Activated CD4-positive, alpha-beta T cell treated with anti-CD3 and anti-CD28 coated beads, Interleukin-2, amount 50 U/mL, for 1 hour (primary cell): Measurements from ENCODE around the gene KPTN.

ENCODE experiments used
- DNase-seq: peaks from one replicate; pipeline ENCODE4 v3.0.0-alpha.2; 2020

KPTN gene

GRCh38 chr19:47508721-47509120 lies 24.7 kb upstream of the KPTN start:
- DNase-seq, result no peak

DNA sequence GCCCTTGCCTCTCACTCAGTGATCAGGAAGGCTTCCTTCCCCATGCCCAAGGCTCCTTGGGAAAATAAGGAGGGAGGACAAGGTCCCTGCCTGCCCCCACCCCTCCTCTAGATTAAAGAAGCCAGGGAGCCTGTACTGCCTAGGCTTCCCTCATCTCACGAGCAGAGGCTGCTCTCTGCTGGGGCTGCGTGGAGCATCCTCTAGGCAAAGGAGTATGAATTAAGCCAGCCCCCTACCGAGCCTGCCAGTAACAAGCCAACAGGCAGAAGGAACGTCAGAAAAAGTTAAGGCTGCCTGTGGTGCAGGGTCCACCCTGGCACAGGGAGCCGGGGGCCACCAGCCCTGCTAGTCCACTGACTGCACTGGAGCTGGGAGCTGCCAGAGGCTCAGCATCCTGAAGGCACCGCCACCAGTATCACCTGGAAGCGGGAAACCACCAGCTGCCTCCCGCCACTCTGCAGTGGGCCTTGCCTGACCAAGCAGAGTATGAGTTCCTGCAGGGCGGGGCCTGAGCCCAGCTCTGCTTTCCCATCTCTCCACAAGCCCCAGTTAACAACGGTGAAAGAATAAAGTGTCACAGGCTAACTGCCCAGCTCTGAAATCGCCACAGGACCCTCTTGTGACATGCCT lies 24.0 kb upstream of the KPTN start:
- DNase-seq, result no peak

- DNase-seq, result no peak
Observed at GRCh38 chr19:47507012-47507411, 23.0 kb upstream of the KPTN start.

DNA sequence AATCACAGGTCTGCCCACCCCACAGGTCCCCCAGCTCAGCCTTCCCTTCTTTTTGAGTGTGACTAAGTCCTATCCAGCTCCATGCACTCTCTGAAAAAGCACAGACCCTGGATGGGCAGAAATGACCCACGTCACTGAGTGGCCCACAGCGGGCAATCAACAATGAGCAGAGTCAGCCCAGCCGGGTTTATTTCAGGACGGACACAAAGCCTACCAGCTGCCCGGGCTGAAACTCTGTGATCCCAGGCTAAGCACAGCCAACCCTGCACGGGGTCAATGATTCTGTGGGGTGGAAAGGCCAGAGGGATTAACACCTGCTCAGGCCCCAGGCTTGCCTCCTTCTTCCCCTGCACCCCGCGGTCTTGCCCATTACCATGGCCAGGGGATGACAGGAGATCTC lies 22.4 kb upstream of the KPTN start:
- no peak for DNase-seq

DNA sequence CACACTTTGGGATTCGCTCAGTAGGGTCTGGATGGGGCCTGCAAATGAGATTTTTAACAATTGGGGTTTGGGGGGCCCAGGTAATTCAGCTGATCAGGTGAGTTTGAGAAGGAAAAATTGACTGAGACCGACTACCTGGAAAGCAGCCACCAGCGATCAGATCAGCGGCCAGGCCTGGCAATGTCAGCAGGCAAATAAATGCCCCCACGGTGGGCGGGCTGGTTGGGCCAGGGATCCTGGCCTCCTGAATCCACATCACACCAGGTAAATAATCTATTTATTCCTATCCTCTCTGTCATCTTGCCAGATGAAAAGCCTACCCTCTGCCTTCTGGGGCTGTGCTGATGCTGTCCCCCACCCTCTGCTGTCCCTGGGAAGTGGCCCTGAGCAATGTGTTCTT lies 21.5 kb upstream of the KPTN start:
- DNase-seq, result no peak

DNA sequence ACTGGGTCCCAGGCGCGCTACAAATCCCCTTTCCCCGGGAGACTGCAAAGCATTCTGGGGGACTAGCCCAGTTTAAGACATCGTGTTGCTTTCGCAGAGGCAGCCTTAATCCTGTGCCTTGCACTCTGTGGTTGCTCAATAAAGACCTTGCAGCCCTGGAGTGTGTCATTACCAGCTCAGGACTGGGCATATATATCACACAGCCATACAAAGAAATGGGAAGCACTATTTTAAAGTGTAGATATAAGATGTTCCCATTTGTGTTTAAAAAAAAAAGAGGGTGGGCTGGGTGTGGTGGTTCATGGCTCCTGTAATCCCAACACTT lies 19.8 kb upstream of the KPTN start:
- DNase-seq, result no peak

DNA sequence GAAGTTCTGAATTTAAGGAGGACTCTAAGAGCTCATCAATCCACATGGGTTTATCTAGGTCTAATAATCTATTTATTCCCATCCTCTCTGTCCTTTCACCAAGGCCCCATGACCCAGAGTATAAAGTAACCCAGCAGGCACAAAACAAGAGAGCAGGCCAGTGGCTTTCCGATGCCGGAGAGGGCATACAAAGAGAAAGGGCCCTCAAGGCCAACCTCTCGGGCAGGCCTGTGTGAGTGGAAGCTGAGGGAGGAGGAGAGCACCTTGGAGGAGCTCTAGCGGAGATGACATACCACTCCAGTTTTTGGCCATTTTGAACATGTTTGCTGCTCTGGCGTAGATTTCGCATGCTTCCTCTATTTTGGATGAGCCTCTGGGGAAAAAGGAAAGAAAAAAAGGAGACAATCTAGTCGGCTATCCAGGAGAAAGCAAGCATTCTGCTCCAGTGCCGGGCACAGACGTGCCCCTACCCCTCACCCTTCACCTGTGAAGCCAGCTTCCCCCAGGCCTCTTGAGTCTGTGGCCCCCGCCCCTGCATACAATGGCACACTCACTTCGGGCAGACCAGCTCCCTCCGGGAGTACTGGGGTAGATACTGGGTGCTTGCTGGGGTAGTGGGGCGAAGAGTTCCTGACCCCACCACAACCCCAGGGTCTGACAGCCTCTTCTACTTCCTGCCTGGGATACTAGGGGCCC lies 19.3 kb upstream of the KPTN start:
- DNase-seq, result no peak

DNA sequence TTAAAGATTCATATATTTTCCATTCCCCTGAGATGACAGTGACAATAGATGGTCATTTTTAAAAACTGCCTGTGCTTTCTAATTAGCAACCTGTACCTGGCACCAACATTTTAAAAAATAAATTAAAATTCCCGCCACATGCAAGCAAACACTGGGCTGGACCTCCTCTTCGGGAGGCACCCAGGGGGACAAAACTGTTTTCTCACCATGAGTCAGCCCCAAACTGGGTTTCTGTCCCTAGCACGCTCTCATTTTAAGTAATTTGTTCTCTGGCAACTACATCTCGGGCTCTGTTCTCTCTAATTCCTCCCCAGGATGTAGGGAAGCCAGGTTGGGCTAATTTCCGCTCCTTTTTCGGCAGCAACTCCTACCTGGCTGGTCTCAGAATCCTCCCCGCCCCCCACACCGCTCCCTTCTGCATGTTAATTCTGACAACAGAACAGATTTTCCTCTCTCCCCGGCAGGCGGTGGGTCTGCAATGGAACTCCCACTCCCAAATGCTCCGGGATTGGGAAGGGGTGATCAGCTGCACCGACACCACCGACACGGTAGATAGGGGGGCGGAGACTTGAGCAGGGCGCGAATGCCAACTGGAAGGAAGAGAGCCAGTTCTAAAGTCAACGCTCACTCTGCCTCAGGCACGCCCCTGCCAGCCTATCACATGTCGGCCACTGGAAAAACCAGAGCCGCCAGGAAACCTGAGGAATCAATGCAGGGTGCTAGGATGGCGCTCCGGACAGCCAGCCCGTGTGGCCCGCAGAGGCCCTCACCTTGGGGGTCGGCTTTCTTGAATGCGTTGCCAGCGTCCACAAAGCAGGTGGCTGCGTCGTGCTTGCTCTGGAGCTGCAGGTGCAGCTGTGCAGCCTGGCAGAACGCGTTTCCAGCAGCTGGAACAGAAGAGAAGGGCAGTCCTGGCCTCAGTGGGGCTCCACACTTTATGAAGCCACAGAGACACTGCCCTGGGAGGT lies 16.1 kb upstream of the KPTN start:
- no peak for DNase-seq

- DNase-seq, result no peak
Observed at GRCh38 chr19:47499371-47499770, 15.4 kb upstream of the KPTN start.

DNA sequence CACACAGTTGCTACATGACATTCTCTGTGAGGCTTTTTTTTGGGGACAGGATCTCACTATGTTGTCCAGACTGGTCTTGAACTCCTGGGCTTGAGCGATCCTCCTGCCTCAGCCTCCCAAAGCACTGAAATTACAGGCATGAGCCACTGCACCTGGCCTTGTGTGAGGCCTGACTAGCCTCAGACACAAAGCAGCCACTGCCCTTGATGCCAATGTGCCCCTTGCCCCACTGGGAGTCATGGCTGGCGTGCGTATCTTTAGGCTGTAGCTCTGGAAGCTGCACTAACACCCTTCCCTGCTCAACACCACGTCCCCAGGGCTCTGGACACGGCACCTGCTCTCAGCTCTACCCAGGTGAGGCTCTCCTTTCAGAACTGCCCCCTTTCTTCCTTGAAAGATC lies 14.5 kb upstream of the KPTN start:
- no peak for DNase-seq

- no peak for DNase-seq
Observed at GRCh38 chr19:47497821-47498520, 14.0 kb upstream of the KPTN start.

GRCh38 chr19:47497050-47497766 lies 13.2 kb upstream of the KPTN start:
- no peak for DNase-seq

- no peak for DNase-seq
Observed at GRCh38 chr19:47495478-47496372, 11.7 kb upstream of the KPTN start.

DNA sequence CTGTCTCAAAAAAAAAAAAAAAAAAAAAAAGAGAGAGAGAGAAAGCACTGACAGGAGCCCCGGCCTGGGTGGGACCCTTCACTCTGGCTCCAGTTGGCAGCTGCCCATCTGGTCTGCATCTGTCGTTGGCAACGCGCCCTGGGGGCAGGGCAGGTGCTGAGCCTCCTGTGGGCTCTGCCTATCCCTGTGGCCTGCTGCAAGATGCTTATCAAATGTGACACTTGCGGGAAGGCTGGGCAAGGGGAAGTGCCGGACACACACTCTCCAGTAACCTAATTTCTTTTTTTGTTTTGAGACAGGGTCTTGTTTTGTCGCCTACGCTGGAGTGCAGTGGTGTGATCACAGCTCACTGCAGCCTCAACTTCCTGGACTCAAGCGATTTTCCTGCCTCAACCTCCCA lies 10.7 kb upstream of the KPTN start:
- no peak for DNase-seq

GRCh38 chr19:47494211-47494547 lies 10.2 kb upstream of the KPTN start:
- no peak for DNase-seq

- DNase-seq, result no peak
Observed at GRCh38 chr19:47493378-47494210, 9.6 kb upstream of the KPTN start.

DNA sequence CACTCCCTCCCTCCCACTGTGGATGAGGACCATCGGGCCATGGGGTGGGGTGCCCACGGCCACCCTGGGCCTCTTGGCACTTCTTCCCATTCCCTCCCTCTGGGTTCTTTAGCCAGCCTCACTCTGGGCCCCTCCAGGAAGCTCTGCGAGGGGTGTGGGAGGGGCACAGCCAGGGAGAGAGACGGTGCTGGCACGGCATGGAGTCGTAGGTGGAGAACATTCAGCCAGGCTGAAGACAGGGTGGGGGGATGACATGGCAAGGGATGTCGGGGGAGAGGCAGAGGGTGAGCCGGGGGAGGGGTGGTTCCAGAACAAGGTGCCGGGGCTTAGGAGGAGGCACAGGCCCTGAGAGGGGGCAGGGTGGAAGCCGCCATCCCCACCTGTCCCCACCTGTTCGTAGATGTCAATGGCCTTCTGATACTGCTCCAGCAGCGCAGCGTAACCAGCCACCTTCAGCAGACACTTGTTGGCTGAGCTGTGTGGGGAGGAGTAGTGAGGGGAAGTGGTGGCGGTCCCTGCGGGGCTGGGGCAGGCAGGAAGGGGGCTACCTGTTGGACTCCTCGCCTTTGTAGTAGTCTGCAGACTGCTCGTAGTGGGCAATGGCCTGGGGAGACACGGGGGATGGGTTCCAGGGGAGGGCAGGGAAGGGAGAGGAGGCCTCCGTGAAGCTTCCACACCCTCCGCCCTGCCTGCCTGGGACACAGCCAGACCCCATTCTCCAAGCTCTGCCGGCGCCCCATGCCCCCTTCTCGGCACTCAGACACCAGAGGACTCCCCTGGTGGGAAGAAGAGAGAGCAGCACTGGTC lies 8.8 kb upstream of the KPTN start:
- no peak for DNase-seq

DNA sequence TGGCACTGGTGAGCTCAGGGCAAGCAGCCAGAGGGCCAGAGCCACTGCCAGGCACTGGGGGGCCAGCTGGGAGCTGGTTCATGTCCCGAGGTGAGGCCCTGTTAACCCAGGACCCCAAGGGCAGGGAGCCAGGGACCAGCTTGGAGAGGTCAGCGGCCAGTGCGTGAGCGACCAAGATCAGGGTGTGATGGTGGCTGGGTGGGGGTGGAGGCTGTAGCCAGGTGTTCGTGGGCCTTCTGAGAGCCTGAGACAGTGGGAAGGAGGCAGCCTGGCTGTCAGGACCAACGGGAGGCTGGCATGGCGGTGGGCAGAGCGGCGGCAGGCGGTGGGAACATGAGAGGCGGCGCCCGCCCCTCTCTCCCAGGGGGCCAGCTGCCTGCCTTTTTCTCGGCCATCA lies 8.1 kb upstream of the KPTN start:
- no peak for DNase-seq

GRCh38 chr19:47491358-47492136 lies 7.5 kb upstream of the KPTN start:
- DNase-seq, result no peak
